Stimulated activated CD8-positive, alpha-beta memory T cell treated with anti-CD3 and anti-CD28 coated beads, Interleukin-2, amount 100 ng/mL, for 48 hours (primary cell): ENCODE measurements around the gene KPNA1.

Source experiments
- DNase-seq, 2 donors: peaks; one replicate each; pipeline ENCODE4 v3.0.0-alpha.2; 2020; ENCODE audit warnings: low read depth in 2 of 2

The KPNA1 gene

GRCh38 chr3:122514123-122515019 is at the start of gene KPNA1:
KPNA1 (minus strand) TSS chr3:122514939; CDS start chr3:122496565, 18,374 bp downstream.
- DNase-seq: peak; percentile 74 to 86

GRCh38 chr3:122564155-122564912 is 49.6 kb upstream of the KPNA1 start, which contains the start of the genes DTX3L and PARP9:
DTX3L (plus strand) TSS chr3:122564338; CDS start chr3:122564427, 89 bp downstream.
PARP9 (minus strand) TSS chr3:122564300; CDS start chr3:122559620, 4,680 bp downstream.
- peak; percentile 57 to 66 for DNase-seq

DNA sequence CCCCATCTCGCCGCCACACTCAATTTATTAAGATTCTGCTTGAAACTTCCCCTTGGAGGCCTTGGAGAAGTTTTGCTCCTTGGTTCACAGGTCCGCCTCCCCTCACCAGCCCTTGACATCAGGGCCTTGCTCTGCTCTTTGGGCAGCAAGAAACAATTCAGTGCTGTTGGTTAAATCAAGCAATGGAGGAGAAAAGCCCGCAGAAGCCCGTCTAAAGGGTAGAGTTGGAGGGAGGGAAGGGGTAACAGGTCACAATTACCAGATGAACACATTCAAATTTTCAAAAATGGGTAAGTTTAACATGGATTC is 48.9 kb upstream of the KPNA1 start:
- no peak for DNase-seq

DNA sequence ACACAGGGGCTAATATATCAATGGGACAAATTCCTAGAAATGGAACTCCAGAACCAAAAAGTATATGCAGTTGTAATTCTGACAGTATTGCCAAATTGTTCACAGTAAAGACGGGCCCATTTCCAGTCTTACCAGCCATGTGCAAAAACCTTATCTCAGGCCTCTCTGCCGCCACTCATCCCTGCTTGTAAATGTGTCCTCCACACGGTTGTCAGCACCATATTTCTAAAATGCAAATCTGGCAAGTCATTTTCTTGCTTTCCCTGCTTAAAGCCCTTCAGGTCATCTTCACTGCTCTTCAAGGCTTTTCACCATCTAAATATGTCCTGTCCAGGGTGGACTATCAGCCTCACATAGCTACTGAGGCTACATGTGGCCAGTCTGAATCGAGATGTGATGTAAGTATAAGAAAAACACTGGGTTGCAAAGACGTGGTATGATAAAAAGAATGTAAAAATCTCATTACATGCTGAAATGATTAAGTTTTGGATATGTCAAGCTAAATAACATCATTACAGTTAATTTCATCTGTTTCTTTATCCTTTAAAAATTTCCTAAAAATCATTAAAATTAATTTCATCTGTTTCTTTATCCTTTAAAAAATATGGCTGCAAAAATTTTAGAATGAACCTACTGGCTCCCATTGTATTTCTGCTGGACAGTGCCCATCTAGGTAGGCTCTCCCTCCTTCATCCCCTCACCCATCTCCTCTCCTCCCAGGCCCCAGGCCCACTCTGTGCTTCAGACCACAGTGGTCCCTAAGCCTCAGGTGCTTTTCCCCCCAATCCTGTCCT is 48.4 kb upstream of the KPNA1 start:
- no peak for DNase-seq

- DNase-seq: peak in 1 of 2 donors; percentile 8
Observed at GRCh38 chr3:122560680-122561079, 45.9 kb upstream of the KPNA1 start.

DNA sequence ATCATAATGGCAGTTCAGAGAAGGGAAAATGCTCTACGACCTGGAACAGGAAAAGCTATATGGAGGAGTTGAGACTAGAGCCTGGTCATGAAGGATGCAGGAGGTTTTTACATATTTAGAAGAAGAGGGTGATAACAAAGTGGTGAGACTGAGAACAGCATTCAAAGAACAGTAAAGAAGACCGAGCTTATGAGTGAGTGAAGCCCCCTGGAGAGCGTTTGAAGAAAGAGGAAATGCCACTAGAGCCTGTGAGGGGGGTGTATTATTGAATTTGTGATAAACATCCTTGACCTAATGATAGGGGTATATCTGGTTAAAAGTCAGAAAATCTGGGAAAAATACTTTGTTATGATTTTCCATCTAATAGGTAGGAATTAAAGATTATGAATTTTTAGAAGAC is 45.2 kb upstream of the KPNA1 start:
- no peak for DNase-seq

DNA sequence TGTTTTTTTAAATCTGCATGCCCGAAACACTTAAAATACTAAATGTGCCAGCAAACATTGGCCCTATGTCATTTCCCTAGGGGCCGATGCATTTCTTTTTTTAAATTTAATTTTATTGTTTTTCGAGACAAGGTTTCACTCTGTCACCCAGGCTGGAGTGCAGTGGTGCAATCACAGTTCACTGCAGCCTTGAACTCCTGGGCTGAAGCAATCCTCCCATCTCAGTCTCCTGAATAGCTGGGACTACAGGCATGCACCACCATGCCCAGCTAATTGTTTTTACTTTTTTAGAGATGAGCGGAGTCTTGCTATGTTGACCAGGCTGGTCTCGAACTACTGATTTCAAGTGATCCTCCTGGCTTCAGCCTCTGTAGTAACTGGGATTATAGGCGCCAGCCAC is 43.9 kb upstream of the KPNA1 start:
- no peak for DNase-seq

DNA sequence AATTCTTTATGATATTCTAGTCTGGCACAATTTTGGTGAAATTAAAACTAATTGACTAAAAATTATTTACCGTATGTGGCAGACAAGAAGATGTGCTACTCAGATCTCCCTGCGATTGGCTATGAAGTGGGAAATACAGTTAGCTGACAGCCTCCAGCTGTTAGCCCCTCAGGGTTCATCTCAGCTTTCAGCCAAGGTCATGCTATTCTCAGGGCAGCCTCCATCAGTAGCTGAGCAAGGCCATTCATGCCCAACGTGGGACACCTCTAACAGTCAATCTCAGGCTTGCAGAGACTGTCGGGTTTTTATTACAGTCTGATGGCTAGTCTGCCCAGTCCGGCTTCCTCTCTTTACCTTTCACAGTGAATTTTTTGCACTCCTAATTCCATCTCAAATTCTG is 42.6 kb upstream of the KPNA1 start:
- no peak for DNase-seq

DNA sequence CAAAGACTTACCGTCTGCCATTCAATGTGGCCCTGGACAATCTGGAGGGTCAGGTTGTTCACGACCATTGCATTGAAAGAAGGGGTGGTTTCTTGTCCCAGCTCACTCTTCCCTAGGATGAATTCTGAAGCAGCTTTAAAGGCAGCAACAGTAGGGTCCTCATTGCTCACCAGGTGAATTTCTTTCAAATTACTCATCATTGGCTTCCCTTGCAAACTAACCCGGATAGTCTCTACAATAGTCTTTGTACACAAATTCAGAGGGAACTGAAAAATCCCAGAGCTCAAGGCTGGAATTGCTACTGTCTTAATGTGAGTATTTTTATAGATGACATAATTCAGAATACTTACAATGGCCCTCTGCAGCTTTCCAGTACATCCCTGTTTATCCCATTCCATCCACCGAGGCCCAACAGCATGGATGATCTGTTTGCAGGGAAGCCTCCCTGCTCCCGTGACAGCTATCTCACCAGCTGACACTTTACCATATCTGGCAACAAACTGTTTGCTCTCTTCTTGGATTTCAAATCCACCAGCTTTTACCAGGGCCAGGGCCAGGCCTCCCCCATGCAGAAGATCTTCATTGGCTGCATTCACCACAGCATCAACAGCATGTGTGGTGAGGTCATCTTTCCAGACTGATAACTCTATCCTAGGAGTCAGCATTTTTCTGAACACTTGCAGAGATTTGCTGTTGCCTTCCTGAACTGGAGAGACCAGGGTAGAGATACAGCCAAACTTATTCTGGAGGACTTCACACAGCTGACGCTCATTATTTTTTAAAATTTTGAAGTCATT is 40.7 kb upstream of the KPNA1 start:
- no peak for DNase-seq

DNA sequence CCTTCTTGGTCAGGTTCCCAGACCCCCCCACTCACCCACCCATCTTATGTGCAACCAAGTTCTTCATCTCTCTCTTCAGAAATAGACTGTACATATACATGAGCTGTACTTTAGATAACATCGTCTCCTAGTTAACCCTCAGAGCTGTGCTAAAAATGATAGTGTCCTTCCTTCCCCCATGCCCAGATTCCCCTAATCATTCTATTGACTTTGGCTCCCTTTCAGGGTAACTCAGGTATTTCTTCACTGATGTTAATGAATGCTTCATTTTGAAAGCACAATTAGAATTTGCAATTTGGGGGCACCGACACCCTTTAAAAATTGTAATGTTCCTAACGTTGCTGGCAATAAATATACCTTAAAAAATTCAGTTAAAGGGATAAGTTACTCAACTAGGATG is 38.4 kb upstream of the KPNA1 start:
- DNase-seq: no peak

DNA sequence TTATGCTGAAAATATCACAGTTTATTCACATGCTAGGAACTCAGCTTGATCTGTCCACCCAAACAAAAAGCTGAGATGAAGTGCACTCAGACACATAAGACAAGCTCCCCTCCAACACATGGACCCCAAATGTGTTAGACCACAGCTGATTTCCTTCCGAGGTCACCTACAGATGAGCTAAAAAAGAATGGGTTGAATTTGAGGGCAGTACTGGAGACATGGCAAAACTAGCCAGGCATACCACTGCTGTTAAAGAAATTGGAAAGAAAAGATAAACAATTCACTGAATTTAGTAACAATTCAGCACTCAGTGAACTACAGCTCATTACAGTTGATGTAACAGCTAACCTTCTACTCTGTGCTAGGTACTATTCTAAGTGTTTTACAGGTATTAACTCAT is 33.9 kb upstream of the KPNA1 start:
- no peak for DNase-seq

GRCh38 chr3:122548076-122548475 is 33.3 kb upstream of the KPNA1 start:
- no peak for DNase-seq

GRCh38 chr3:122546151-122546550 is 31.4 kb upstream of the KPNA1 start:
- DNase-seq: no peak

- no peak for DNase-seq
Observed at GRCh38 chr3:122538956-122539490, 24.3 kb upstream of the KPNA1 start.

GRCh38 chr3:122536632-122537001 is 21.9 kb upstream of the KPNA1 start:
- no peak for DNase-seq

- no peak for DNase-seq
Observed at GRCh38 chr3:122535964-122536631, 21.4 kb upstream of the KPNA1 start.

GRCh38 chr3:122533931-122534334 is 19.2 kb upstream of the KPNA1 start:
- DNase-seq: peak in 1 of 2 donors; percentile 15

GRCh38 chr3:122533480-122533879 is 18.7 kb upstream of the KPNA1 start:
- no peak for DNase-seq

DNA sequence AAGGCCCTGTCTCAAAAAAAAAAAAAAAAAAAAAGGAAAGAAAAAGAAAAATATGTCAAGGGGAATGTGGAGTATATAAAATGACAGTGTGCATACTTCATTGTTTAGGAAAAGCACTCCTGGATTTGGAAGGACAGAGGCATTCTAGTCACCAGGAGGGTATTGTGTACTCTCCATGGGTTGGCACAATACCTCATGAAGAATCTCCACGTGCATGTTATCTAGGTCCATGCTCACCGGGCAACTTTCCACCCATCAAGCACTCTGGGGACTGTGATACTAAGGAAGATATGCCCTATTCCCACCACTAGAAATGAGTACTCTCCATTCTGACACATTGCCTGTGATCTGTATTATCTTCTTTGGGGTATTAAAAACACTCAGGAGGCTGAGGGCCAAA is 15.4 kb upstream of the KPNA1 start:
- no peak for DNase-seq

- no peak for DNase-seq
Observed at GRCh38 chr3:122523317-122523716, 8.6 kb upstream of the KPNA1 start.
